ENCODE results near the gene ITPRIPL2.

DNA sequence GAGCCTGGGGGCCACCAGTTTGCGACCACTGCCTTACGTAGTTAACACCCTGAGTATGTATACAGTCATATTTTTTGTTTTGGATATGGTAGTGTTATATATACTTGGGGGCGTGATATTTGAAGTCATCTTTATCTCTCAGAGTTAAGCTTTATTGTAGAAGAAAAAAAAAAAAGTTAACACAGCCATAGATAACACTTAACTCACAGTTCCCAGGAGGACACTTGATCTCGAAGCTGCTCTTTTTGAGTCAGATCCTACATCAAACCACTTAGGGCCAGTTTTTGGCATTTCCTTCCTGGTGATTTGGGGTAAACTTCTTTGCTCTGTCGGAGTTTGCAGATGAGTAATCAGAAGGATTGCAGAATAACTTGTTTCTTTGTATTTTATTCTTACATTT is 5.8 kb downstream of the ITPRIPL2 start:
- no peak for TF ChIP-seq CTCF (IDR thresholded peaks at IDR 0.05)
- TF ChIP-seq POLR2A (IDR thresholded peaks at IDR 0.05): no peak
